Keratinocyte (primary cell): ENCODE data around the gene VAT1L.

Source experiments
- CTCF ChIP-seq, 3 experiments: IDR thresholded peaks in 1 of 3; conservative IDR thresholded peaks in 1 of 3; optimal IDR thresholded peaks in 1 of 3; 2 replicates in 2 of 3; 3 replicates in 1 of 3; pipeline versions ENCODE3 to v1.5.1; 2011; ENCODE audit warnings: low read length in 3 of 3, mild to moderate bottlenecking in 3 of 3, moderate library complexity in 2 of 3, control low read depth in 1 of 3, inconsistent platforms in 1 of 3; ENCODE audit not compliant: insufficient read depth in 2 of 3; ENCODE audit errors: extremely low read depth in 1 of 3
- EZH2 ChIP-seq: IDR thresholded peaks from one replicate; pipeline ENCODE4 v1.6.1; 2012; ENCODE audit warnings: inconsistent platforms, mild to moderate bottlenecking, low read length, moderate library complexity

GRCh38 chr16:77761204-77761603, 27.2 kb upstream of the VAT1L start:
- no peak for TF ChIP-seq EZH2
- TF ChIP-seq CTCF (optimal IDR thresholded peaks at IDR 0.05 in 1 of 3, IDR thresholded peaks at IDR 0.05 in 1 of 3, conservative IDR thresholded peaks at IDR 0.05 in 1 of 3; ENCODE audit: extremely low read depth in 1 of 3, insufficient read depth in 2 of 3, low read length in 3 of 3): no peak
